PFSK-1 (cell line): ENCODE measurements around the gene STK17B.

Source experiments
- POLR2AphosphoS5 ChIP-seq: IDR thresholded peaks from 2 replicates; pipeline ENCODE4 v1.6.1; 2012; ENCODE audit warnings: low read depth, mild to moderate bottlenecking, control low read depth, low read length, moderate library complexity
- TAF1 ChIP-seq: IDR thresholded peaks from 2 replicates; pipeline ENCODE4 v1.6.1; 2012; ENCODE audit warnings: low read length, control low read depth, borderline replicate concordance; ENCODE audit not compliant: insufficient read depth

- no peak for TF ChIP-seq TAF1
- TF ChIP-seq POLR2AphosphoS5 = no peak
These were observed 87.8 kb downstream of the STK17B start for GRCh38 chr2:196083601-196084000.
